Jurkat, Clone E6-1 (cell line): ENCODE data around the gene TSACC.
"Not testable (repeated sequence)": the region's sequence is repeated elsewhere in the genome, so short reads cannot be mapped to it uniquely, and the experiment has no call there.

Experiments used
- DNase-seq: peaks from one replicate; pipeline ENCODE4 v3.0.0-alpha.2; 2011; ENCODE audit warnings: low read depth, low spot score
- H3K4me3 ChIP-seq: 2 replicates; pipeline ENCODE4 v1.5.1; 2011; ENCODE audit warnings: mild to moderate bottlenecking, low read length, control low read depth, moderate library complexity

Gene TSACC

GRCh38 chr1:156342166-156342955, 4.0 kb downstream of the TSACC start:
- no peak for DNase-seq
- H3K4me3 ChIP-seq = no peak overlapping the region

DNA sequence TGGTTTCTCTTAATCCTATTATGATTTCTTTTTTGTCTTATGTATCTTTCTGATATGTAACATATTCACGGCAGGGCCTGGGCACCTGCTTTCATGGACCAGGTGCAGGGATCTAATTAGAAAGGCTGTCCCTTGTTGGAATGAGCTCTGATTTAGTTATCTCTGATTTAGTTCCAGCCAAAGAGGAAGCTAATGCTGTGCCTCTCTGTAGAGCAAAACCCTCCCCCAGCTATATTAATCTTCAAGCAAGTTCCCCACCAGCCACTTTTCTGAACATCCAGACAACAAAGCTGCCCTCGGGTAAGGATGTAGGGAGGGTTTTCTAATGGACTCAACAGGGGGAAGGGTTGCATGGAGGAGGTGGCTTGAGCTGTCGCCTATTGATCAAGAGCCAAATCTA, 6.1 kb downstream of the TSACC start:
- DNase-seq = no peak
- H3K4me3 ChIP-seq = no peak overlapping the region

DNA sequence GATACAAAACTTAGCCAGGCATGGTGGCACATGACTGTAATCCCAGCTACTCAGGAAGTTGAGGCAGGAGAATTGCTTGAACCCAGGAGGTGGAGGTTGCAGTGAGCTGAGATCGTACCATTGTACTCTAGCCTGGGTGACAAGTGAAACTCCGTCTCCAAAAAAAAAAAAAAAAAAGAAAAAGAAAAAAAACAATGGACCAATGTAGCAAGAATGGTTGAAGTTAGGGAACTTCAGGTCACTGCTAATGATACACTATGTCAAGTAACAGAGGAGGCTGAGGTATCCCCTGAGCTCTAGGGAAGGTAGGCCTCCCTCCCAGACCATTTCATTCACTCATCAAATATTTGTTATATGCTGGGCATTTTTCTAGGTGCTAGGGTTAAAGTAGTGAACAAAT, 7.7 kb downstream of the TSACC start:
- not testable (repeated sequence) for DNase-seq, H3K4me3 ChIP-seq

DNA sequence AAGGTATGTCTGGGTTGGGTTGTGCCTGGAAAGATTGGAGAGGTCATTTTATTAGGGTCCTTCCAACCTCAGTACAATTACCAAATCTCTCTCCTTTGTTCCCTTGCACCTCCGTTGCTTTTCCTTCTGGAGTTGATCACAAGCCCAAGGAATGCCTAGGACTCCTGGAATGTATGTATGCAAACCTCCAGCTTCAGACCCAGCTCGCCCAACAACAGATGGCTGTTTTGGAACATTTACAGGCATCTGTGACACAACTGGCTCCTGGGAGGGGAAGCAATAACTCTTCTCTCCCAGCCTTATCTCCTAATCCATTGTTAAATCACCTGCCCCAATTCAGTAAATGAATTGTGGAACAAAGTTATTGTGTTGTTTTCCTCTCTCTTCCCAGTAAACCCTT, 8.3 kb downstream of the TSACC start:
- no peak for DNase-seq
- no peak overlapping the region for H3K4me3 ChIP-seq

DNA sequence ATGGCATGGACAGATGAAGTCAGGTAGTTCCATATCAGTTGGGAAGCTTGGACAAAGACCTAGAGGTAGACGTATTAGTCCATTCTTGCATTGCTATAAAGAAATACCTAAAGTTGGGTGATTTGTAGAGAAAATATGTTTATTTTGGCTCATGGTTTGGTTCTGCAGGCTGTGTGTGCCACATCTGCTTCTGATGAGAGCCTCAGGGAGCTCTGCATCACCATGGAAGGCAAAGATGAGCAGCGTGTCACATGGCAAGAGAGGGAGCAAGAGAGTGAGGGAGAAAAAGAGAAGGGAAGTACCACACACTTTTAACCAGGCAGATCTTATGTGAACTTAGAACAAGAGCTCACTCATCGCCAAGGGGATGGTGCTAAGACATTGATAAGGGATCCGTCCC, 9.0 kb downstream of the TSACC start:
- no peak overlapping the region for H3K4me3 ChIP-seq
- DNase-seq = no peak

GRCh38 chr1:156352481-156352880, 14.2 kb downstream of the TSACC start:
- not testable (repeated sequence) for H3K4me3 ChIP-seq, DNase-seq

DNA sequence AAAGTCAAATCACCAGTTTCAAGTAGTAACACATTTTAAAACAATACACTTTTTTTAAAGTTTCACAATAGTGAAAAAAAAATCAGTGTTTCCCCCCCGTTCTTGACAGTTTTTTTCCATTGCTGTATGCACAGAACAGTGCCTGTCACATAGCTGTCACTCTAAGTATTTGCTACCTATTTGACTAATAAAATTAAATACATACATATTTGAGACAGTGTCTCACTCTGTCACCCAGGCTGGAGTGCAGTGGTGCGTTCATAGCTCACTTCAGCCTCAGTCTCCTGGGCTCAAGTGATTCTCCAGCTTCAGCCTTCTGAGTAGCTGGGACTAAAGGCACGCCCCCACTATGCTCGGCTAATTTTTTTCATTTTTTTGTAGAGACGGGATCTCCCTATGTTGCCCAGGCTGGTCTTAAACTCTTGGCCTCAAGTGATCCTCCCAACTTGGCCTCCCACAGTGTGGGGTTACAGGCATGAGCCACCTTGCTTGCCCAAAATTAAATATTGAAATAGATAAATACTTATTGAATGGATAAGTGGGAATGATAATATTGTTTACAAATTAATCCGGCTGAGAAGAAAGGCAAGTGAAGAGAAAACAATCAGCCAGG, 18.0 kb downstream of the TSACC start:
- DNase-seq = no peak
- peak overlapping the region; percentile 21 for H3K4me3 ChIP-seq

GRCh38 chr1:156356875-156357534, 18.7 kb downstream of the TSACC start:
- peak; percentile 34 for DNase-seq
- H3K4me3 ChIP-seq = peak overlapping the region; percentile 21

DNA sequence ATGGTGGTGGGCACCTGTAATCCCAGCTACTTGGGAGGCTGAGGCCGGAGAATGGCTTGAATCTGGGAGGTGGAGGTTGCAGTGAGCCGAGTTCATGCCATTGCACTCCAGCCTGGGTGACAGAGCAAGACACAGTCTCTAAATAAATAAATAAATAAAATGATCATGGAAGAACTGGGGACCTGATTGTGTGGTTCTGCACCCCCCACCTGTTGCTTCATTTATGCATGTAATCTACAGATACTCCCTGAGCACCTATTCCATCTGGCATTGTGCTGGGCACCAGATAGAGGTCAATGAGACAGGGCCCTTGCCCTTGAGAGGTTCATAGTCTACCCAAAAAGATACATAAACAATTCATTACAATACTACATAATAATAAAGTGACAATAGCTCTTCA, 19.7 kb downstream of the TSACC start:
- no peak for DNase-seq
- no peak overlapping the region for H3K4me3 ChIP-seq

GRCh38 chr1:156358641-156359040, 20.3 kb downstream of the TSACC start:
- DNase-seq = no peak
- no peak overlapping the region for H3K4me3 ChIP-seq

DNA sequence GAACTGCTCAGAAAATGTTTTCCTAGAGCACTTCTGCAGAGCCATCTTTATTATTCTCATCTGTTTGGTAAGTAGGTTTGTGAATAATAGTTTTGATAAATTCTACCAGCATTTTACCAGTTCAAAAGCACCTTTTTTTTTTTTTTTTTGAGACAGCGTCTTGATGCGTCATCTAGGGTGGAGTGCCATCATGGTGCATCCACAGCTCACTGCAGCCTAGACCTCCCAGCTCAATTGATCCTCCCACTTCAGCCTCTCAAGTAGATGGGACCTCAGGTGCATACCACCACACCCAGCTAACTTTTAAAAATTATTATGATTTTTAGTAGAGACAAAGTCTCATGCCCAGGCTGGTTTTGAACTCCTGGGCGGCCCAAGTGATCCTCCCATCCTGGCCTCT, 20.9 kb downstream of the TSACC start:
- DNase-seq = no peak
- H3K4me3 ChIP-seq = no peak overlapping the region

- H3K4me3 ChIP-seq = no peak overlapping the region
- no peak for DNase-seq
These were observed 21.6 kb downstream of the TSACC start for GRCh38 chr1:156359973-156360372.

GRCh38 chr1:156360534-156360933, 22.2 kb downstream of the TSACC start:
- no peak overlapping the region for H3K4me3 ChIP-seq
- DNase-seq = no peak

DNA sequence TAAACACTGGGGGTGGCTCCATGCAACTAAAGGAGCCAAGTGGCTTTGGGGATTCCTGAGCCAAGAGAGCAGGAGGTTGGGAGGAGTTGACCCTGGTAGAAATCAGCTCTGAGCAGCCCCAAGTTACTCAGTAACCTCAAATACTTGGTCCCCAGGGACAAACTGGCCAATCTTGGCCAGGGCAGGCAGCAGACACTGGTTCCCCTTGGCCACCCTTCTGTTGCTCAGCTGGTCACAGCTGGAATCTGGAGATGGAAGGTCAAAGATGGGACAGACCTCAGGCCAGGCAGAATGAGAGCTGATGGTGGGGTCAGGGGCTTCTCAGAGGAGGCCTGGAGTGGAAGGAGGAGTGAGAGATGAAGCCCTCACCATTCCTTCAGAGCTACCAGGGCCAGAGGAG, 27.4 kb downstream of the TSACC start:
- H3K4me3 ChIP-seq = no peak overlapping the region
- no peak for DNase-seq

- H3K4me3 ChIP-seq = no peak overlapping the region
- DNase-seq = no peak
These were observed 28.2 kb downstream of the TSACC start for GRCh38 chr1:156366378-156367166.

- DNase-seq = no peak
- H3K4me3 ChIP-seq = no peak overlapping the region
These were observed 29.2 kb downstream of the TSACC start for GRCh38 chr1:156367383-156368156.

- DNase-seq = no peak
- H3K4me3 ChIP-seq = no peak overlapping the region
These were observed 29.9 kb downstream of the TSACC start for GRCh38 chr1:156368157-156368658.

DNA sequence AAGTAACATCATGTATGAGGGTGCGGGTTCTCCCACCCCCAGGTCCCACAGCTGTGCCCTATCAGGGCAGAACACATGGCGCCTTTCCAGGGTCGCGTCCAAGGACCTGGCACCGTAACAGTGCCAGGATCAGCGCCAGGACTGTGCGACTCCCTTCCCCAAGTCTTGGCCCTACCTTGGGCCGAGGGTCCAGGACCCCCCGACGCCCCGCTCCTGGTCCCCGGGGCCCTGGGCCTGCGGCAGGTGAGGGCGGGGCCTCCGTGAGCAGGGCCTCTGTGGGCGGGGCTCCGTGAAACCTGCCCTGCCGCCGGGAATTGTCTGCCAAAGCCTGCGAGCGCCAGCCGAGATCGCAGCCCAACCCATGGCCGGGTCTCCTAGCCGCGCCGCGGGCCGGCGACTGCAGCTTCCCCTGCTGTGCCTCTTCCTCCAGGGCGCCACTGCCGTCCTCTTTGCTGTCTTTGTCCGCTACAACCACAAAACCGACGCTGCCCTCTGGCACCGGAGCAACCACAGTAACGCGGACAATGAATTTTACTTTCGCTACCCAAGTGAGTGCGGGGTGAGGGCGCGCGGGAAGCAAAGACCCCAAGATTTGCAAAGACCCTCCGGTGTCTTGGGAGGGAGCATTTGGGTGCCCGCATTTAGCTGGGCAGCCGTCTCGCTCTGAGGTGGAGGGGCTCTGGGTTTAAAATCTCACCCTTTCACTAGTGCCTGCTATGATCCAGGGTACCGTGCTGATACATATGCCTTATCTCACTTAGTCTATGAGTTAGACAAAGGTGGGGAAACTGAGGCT, 30.8 kb downstream of the TSACC start, which contains the start of gene RHBG:
Gene RHBG (plus strand): TSS at position 323 of the 796 bp plus-strand sequence. CDS start 39 bp downstream, at position 362.
- H3K4me3 ChIP-seq = no peak within 1 kb of the TSS
- no peak for DNase-seq
